HG03097 (cell line): Measurements from ENCODE around the gene TTC4.

Experiments
- ATAC-seq: cut with Tn5 transposase; IDR thresholded peaks from one replicate; pipeline ENCODE4 v1.9.1; 2021; ENCODE audit not compliant: unreplicated experiment, low FRiP score

The TTC4 gene, protein sequence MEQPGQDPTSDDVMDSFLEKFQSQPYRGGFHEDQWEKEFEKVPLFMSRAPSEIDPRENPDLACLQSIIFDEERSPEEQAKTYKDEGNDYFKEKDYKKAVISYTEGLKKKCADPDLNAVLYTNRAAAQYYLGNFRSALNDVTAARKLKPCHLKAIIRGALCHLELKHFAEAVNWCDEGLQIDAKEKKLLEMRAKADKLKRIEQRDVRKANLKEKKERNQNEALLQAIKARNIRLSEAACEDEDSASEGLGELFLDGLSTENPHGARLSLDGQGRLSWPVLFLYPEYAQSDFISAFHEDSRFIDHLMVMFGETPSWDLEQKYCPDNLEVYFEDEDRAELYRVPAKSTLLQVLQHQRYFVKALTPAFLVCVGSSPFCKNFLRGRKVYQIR

GRCh38 chr1:54715493-54716298 lies at the start of gene TTC4:
Gene TTC4, plus strand, starts transcription at chr1:54715861. Its CDS starts 48 bp downstream, at chr1:54715909.
- peak; percentile 81 for ATAC-seq

- no peak for ATAC-seq
These were observed 49.3 kb upstream of the TTC4 start for GRCh38 chr1:54666333-54666732.

DNA sequence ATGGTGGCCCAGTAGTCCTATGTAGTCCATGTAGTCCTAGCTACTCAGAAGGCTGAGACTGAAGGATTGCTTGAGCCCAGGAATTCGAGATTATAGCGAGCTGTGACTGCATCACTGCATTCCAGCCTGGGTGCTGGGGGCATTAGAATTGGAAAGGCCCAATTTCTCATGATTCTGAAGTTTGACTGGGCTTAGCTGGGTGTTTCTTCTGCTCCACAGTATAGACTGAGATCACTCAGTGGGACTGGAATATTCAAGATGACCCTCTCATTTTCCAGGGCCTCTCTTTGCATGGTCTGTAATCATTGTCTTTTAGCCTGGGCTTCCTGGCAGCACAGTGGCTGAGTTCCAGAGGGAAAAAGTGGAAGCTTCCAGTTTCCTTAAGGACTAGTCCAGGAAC lies 47.9 kb upstream of the TTC4 start:
- ATAC-seq, result no peak

- no peak for ATAC-seq
These were observed 47.1 kb upstream of the TTC4 start for GRCh38 chr1:54668567-54668966.

GRCh38 chr1:54671985-54672608 lies 43.6 kb upstream of the TTC4 start:
- peak; percentile 73 for ATAC-seq

GRCh38 chr1:54678776-54679643 lies 36.7 kb upstream of the TTC4 start:
- ATAC-seq, result no peak

GRCh38 chr1:54679706-54680105 lies 36.0 kb upstream of the TTC4 start:
- no peak for ATAC-seq

GRCh38 chr1:54680387-54680786 lies 35.3 kb upstream of the TTC4 start:
- ATAC-seq, result no peak

DNA sequence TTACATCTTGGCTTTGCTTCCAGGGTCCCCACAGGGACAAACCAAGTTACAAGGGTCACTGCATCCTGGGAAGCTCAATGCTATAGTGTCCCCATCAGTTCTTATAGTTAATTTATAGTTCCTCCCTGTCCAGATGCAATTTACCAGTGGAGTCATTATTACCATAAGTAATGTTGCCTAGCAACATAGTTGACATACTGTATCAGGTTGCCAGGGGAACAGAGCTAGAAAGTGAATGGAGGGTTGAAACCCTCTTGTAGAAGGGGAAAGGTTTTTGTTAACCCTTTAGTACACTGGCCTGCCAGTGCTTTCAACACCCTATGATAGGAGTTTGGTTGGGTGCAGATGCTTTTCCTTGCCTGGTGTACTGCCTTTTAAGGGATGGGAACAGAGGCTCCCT lies 34.3 kb upstream of the TTC4 start:
- no peak for ATAC-seq

DNA sequence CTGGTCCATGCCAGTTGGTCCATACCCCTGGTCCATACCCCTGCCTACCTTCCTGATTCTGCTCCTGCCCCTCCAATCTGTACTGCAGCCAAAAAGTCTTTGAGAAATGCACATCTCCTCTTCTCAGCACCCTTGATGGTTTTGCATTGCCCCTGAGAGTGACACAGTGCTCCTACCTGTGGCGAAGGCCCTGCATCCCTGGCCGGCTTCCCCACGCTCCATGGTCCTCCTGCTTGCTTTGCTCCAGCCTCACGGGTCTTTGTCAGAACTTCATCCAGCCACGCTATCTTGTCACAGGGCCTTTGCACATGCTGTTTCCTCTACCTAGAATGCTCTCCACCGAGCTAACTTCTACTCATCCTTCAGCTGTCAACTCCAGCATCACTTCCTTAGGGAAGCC lies 32.2 kb upstream of the TTC4 start:
- no peak for ATAC-seq

DNA sequence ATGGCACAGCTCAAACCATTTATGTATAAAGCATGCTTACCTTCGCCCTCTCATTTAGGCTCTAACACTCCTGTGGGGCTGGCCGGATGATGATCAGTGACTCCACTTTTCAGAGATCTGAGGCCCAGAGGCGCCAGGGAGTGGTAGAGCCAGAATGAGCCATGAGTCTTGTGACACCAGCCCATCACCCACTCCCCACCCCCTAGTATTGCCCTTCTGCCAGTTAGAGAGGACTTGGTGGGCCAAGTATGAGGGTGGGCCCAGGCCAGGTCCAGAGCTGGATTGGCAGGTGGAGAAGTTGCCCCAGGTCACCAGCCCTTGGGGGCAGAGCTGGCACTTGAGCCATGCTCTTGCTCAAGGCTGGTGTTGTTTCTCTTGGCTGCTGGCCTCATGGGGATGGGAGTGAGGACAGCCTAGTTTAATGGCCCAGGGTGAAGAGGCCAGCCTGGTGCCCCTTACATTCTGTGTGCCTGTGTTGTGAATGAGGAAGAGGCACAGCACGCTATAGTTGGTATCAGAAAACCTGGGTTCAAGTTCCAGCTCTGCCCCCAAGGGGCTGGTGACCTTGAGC lies 30.2 kb upstream of the TTC4 start:
- ATAC-seq, result no peak

DNA sequence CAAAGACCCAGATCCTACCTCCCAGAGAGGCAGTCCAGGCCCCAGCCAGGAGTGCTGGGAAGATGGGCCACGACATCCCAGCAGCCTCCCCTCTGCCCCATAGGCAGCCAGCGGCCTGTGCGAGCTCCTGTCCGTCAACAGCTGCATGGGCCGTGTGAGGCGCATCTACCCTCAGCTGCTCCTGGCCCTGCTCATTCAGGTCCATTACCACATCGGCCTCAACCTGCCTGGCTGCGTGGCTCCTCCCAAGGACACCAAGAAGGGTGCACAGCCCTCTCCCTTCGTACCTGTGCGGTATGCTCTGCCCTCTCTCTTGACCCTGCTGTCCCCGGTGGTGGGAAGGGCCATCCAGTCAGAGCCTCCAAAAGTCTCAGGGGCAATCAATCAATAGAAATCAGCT lies 29.5 kb upstream of the TTC4 start:
- ATAC-seq, result no peak

DNA sequence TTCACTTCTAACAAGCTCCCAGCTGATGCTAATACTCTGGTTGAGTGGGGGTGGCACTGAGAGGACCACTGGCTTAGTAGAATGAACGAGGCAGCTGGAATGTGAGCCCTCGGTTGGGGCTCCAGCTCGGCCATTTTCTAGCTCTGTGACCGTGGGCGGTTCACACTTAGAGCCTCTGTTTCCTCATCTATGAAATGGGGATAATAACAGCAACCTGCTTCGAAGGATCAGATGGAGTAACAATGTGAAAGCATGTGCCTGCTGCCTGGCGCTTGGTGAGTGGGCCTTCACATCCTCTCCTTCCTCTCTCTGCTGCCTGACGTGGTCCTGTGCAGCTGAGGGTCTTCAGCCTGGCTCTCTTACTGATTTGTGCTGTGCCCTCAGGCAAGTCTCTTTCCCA lies 20.9 kb upstream of the TTC4 start:
- no peak for ATAC-seq

- no peak for ATAC-seq
These were observed 20.4 kb upstream of the TTC4 start for GRCh38 chr1:54695221-54695620.

GRCh38 chr1:54695764-54696163 lies 19.9 kb upstream of the TTC4 start:
- ATAC-seq, result no peak

GRCh38 chr1:54696262-54696661 lies 19.4 kb upstream of the TTC4 start:
- no peak for ATAC-seq

- no peak for ATAC-seq
These were observed 17.8 kb upstream of the TTC4 start for GRCh38 chr1:54697896-54698295.

DNA sequence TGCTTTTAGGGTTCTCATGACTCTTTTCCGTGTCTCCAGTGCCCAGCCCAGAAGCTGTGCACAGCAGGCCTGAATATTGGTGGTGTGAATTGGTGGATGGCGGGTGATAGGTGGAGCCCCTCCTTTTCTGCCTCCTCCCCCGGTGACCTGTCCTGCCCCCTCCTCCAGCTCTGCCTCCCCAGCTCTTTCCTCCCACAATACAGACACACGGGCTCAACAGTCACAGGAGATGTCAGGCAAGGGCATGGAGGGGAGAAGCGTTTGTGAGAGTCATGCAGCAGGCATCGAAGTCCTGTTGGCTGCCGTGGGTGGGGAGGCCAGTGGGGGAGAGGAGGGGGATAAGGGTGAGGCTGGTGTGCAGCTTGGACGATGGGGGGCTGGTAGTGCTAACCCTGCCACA lies 17.3 kb upstream of the TTC4 start:
- no peak for ATAC-seq

DNA sequence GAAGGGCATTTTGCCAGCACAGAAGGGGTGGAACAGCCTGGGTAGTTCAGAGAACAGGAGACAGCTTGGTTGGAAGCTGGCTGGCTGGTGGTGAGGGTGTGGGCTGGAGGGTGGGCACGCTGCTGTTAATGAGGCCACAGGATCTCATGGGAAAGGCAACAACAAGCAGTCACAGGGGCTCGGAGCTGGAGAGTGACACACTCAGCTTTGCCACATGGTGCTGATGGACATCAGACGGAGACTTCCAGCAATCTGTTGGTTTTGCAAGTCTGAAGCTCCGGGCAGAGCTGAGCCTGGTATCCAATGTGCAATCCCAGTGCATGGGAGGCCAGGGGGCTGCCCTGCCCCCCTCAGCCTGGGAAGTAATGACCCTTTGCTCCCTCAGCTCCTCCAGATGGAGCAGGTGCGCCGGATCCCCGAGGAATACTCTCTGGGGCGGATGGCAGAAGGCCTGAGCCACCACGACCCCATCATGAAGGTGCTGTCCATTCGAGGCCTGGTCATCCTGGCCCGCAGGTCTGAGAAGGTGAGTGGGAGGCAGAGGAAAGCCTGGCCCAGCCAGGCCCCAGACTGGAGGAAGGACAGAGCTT lies 15.6 kb upstream of the TTC4 start:
- no peak for ATAC-seq

DNA sequence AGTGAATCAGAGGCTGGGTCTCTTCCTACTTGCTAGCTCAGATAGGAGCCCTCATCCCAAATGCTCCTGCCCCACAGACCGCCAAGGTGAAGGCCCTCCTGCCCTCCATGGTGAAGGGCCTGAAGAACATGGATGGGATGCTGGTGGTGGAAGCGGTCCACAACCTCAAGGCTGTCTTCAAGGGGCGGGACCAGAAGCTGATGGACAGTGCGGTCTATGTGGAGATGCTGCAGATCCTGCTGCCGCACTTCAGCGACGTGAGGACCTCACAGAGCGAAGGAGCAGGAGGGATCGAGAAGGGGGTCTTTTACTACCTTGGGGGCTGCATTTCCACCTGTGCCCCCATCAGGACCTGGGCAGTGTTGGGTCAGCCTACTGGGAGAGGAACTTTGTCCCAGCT lies 14.6 kb upstream of the TTC4 start:
- ATAC-seq, result no peak
